ENCODE measurements around the gene PARD6G. TPM values are rescaled to one million over a fixed set of nuclear protein-coding genes. Genes with fewer than 3 reads are reported as not detected.

The PARD6G gene
- total RNA-seq, 1 experiment from 2014 or later: 13.0 TPM

DNA sequence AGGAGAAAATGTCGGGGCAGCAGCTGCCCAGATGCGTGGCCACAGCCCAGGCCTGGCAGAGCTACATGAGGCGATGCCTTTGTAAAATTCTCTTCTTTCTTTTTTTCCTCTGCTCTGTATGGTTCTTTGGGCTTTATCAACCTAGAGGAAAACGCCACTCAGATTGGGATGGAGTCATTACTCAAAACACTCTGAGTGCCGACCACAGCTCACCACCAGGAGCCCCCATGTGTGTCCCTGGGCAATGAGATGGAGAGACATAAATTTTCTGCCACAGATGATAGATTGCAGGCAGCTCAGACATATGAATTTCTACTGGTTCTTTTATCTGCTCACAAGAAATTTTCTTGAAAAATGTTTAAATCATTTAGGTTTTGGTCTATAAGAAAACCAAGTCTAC lies 56.0 kb downstream of the PARD6G start (continued):
- TF ChIP-seq SMAD4 (CRISPR knock-in tag; IDR thresholded peaks at IDR 0.05) (no peak), EMX1 (CRISPR knock-in tag; IDR thresholded peaks at IDR 0.05) (no peak), ZNF317 (CRISPR knock-in tag; IDR thresholded peaks at IDR 0.05; ENCODE audit: borderline replicate concordance, low read depth) (no peak)

DNA sequence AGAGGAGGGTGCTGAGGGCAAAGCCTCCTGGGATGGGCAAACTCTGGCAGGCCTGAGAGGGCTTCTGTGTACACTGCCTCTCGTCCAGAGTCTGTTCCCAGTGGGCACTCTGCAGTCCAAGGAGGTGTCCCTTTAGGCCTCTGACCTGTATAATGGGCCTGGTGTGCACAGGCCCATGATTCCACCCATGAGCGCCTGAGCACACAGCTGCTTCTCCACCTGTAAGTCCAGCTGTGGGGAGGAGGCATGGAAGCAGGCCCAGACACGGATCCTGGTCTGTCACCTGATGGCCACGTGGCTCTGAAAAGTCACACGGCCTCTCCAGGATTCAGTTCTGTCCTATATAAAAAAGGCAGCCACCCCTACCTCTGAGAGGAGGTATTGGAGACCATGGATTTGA lies 57.0 kb downstream of the PARD6G start:
- ChIA-PET CTCF (interaction anchor here (4.2 kb wide), 1 partner anchor 10 kb away, joined by 20 read pairs; no protein-coding TSS in a partner anchor), POLR2A (no interaction called here)
- Mint-ChIP-seq H3K9me3 (peaks cover 12% of the 10 kb centered on the region), H3K27me3 (ENCODE audit: low read depth) (no peaks in the 10 kb centered on the region), H3K4me1 (peaks cover 6% of the 10 kb centered on the region; the same call in 1 of the 2 replicates), H3K27ac (no peak overlapping the region), H3K36me3 (0 out of 2 replicates have a peak, but pooled peaks cover 3% of the 10 kb centered on the region), H3K4me3 (no peak overlapping the region)
- no peak for DNase-seq (ENCODE audit: low spot score)
- TF ChIP-seq ZNF671 (CRISPR knock-in tag; IDR thresholded peaks at IDR 0.05) (no peak), ZNF219 (CRISPR knock-in tag; IDR thresholded peaks at IDR 0.05; ENCODE audit: borderline replicate concordance) (no peak), ESRRA (CRISPR knock-in tag; IDR thresholded peaks at IDR 0.05; ENCODE audit: borderline replicate concordance) (no peak), ELF4 (CRISPR knock-in tag; IDR thresholded peaks at IDR 0.05; ENCODE audit: low read depth) (no peak)
- TF ChIP-seq, protein P1, sequence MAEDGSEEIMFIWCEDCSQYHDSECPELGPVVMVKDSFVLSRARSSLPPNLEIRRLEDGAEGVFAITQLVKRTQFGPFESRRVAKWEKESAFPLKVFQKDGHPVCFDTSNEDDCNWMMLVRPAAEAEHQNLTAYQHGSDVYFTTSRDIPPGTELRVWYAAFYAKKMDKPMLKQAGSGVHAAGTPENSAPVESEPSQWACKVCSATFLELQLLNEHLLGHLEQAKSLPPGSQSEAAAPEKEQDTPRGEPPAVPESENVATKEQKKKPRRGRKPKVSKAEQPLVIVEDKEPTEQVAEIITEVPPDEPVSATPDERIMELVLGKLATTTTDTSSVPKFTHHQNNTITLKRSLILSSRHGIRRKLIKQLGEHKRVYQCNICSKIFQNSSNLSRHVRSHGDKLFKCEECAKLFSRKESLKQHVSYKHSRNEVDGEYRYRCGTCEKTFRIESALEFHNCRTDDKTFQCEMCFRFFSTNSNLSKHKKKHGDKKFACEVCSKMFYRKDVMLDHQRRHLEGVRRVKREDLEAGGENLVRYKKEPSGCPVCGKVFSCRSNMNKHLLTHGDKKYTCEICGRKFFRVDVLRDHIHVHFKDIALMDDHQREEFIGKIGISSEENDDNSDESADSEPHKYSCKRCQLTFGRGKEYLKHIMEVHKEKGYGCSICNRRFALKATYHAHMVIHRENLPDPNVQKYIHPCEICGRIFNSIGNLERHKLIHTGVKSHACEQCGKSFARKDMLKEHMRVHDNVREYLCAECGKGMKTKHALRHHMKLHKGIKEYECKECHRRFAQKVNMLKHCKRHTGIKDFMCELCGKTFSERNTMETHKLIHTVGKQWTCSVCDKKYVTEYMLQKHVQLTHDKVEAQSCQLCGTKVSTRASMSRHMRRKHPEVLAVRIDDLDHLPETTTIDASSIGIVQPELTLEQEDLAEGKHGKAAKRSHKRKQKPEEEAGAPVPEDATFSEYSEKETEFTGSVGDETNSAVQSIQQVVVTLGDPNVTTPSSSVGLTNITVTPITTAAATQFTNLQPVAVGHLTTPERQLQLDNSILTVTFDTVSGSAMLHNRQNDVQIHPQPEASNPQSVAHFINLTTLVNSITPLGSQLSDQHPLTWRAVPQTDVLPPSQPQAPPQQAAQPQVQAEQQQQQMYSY (CRISPR knock-in tag; IDR thresholded peaks at IDR 0.05): no peak
- TF ChIP-seq, protein P2, sequence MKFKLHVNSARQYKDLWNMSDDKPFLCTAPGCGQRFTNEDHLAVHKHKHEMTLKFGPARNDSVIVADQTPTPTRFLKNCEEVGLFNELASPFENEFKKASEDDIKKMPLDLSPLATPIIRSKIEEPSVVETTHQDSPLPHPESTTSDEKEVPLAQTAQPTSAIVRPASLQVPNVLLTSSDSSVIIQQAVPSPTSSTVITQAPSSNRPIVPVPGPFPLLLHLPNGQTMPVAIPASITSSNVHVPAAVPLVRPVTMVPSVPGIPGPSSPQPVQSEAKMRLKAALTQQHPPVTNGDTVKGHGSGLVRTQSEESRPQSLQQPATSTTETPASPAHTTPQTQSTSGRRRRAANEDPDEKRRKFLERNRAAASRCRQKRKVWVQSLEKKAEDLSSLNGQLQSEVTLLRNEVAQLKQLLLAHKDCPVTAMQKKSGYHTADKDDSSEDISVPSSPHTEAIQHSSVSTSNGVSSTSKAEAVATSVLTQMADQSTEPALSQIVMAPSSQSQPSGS (CRISPR knock-in tag; IDR thresholded peaks at IDR 0.05; ENCODE audit: borderline replicate concordance, low read depth): no peak
- TF ChIP-seq, protein P3, sequence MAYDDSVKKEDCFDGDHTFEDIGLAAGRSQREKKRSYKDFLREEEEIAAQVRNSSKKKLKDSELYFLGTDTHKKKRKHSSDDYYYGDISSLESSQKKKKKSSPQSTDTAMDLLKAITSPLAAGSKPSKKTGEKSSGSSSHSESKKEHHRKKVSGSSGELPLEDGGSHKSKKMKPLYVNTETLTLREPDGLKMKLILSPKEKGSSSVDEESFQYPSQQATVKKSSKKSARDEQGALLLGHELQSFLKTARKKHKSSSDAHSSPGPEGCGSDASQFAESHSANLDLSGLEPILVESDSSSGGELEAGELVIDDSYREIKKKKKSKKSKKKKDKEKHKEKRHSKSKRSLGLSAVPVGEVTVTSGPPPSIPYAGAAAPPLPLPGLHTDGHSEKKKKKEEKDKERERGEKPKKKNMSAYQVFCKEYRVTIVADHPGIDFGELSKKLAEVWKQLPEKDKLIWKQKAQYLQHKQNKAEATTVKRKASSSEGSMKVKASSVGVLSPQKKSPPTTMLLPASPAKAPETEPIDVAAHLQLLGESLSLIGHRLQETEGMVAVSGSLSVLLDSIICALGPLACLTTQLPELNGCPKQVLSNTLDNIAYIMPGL (CRISPR knock-in tag; IDR thresholded peaks at IDR 0.05): no peak
- TF ChIP-seq, protein P4, sequence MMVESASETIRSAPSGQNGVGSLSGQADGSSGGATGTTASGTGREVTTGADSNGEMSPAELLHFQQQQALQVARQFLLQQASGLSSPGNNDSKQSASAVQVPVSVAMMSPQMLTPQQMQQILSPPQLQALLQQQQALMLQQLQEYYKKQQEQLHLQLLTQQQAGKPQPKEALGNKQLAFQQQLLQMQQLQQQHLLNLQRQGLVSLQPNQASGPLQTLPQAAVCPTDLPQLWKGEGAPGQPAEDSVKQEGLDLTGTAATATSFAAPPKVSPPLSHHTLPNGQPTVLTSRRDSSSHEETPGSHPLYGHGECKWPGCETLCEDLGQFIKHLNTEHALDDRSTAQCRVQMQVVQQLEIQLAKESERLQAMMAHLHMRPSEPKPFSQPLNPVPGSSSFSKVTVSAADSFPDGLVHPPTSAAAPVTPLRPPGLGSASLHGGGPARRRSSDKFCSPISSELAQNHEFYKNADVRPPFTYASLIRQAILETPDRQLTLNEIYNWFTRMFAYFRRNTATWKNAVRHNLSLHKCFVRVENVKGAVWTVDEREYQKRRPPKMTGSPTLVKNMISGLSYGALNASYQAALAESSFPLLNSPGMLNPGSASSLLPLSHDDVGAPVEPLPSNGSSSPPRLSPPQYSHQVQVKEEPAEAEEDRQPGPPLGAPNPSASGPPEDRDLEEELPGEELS (CRISPR knock-in tag; IDR thresholded peaks at IDR 0.05): no peak
- TF ChIP-seq, protein P5, sequence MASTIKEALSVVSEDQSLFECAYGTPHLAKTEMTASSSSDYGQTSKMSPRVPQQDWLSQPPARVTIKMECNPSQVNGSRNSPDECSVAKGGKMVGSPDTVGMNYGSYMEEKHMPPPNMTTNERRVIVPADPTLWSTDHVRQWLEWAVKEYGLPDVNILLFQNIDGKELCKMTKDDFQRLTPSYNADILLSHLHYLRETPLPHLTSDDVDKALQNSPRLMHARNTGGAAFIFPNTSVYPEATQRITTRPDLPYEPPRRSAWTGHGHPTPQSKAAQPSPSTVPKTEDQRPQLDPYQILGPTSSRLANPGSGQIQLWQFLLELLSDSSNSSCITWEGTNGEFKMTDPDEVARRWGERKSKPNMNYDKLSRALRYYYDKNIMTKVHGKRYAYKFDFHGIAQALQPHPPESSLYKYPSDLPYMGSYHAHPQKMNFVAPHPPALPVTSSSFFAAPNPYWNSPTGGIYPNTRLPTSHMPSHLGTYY (CRISPR knock-in tag; IDR thresholded peaks at IDR 0.05): no peak
- no peak for ATAC-seq

DNA sequence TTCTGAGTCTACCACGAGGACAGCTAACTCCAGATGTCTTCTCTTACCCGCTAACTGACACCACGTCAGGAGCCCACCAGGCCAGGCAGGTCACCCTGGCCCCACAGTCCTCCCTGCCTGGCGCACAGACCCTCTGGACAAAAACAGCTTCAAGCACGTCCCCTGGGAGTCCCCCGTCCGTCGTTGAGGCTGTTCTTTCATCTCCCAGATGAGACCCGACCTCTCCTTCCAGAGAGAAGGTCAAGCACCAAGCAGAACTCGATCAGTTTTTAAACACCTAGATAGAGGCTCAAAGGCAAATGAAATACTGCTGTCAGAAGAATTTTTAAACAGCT lies 57.8 kb downstream of the PARD6G start:
- no peaks in the 10 kb centered on the region for H3K4me1 Mint-ChIP-seq
- peaks cover 12% of the 10 kb centered on the region for H3K9me3 Mint-ChIP-seq
- H3K36me3 Mint-ChIP-seq: 0 out of 2 replicates have a peak, but pooled peaks cover 3% of the 10 kb centered on the region
- CTCF ChIA-PET: interaction anchor here (4.2 kb wide), 1 partner anchor 11 kb away, joined by 20 read pairs; no protein-coding TSS in a partner anchor
- DNase-seq (ENCODE audit: low spot score) (no peak), ATAC-seq (no peak)
- POLR2A ChIA-PET: no interaction called here
- no peak overlapping the region for H3K4me3 Mint-ChIP-seq
- H3K27ac Mint-ChIP-seq: no peak overlapping the region
- TF ChIP-seq ETV6 (CRISPR knock-in tag; IDR thresholded peaks at IDR 0.05) (no peak), FOXP1 (CRISPR knock-in tag; IDR thresholded peaks at IDR 0.05; ENCODE audit: borderline replicate concordance) (no peak), HMGA2 (CRISPR knock-in tag; IDR thresholded peaks at IDR 0.05) (no peak), TCF7 (CRISPR knock-in tag; IDR thresholded peaks at IDR 0.05; ENCODE audit: low read depth) (no peak), ZNF138 (CRISPR knock-in tag; conservative IDR thresholded peaks at IDR 0.05) (no peak)
- TF ChIP-seq, protein P6, sequence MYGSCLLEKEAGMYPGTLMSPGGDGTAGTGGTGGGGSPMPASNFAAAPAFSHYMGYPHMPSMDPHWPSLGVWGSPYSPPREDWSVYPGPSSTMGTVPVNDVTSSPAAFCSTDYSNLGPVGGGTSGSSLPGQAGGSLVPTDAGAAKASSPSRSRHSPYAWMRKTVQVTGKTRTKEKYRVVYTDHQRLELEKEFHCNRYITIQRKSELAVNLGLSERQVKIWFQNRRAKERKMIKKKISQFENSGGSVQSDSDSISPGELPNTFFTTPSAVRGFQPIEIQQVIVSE (CRISPR knock-in tag; IDR thresholded peaks at IDR 0.05; ENCODE audit: borderline replicate concordance): no peak
- no peaks in the 10 kb centered on the region for H3K27me3 Mint-ChIP-seq (ENCODE audit: low read depth)
